Naive B cell (primary cell): Measurements from ENCODE around the gene PHF3. TPM values are rescaled to one million over a fixed set of nuclear protein-coding genes. Genes with fewer than 3 reads are reported as not detected.
"Not testable (repeated sequence)": the region's sequence is repeated elsewhere in the genome, so short reads cannot be mapped to it uniquely, and the experiment has no call there.

ENCODE experiments used
- ATAC-seq, 2 donors: fragments of 150-1000 bp; cut with Tn5 transposase; 2 replicates each; pipeline ENCODE4 v1.10.0; 2021; ENCODE audit warnings: low read depth in 2 of 2, mild to moderate bottlenecking in 2 of 2, moderate library complexity in 2 of 2
- DNase-seq: peaks from one replicate; pipeline ENCODE4 v3.0.0; 2022
- H3K27ac Mint-ChIP-seq, 6 donors: one replicate each; pipeline ENCODE4 v1.8.0; 2020 to 2022; ENCODE audit warnings: mild to moderate bottlenecking in 6 of 6, mixed read lengths in 6 of 6, moderate library complexity in 5 of 6, inconsistent platforms in 2 of 6
- H3K27me3 Mint-ChIP-seq, 3 donors: one replicate each; pipeline ENCODE4 v1.8.0; 2021 to 2022; ENCODE audit warnings: mixed read lengths in 3 of 3, mild to moderate bottlenecking in 1 of 3
- H3K36me3 Mint-ChIP-seq, 2 donors: one replicate each; pipeline ENCODE4 v1.8.0; 2020 to 2022; ENCODE audit warnings: mixed read lengths in 2 of 2, inconsistent platforms in 1 of 2, mild to moderate bottlenecking in 1 of 2
- H3K4me1 Mint-ChIP-seq, 3 donors: one replicate each; pipeline ENCODE4 v1.8.0; 2020 to 2022; ENCODE audit warnings: mixed read lengths in 3 of 3, inconsistent platforms in 1 of 3, mild to moderate bottlenecking in 1 of 3, moderate library complexity in 1 of 3
- H3K4me3 Mint-ChIP-seq, 8 donors: one replicate each; pipeline ENCODE4 v1.8.0; 2020 to 2022; ENCODE audit warnings: mild to moderate bottlenecking in 8 of 8, mixed read lengths in 8 of 8, moderate library complexity in 8 of 8, inconsistent platforms in 2 of 8
- H3K9me3 Mint-ChIP-seq, 7 donors: one replicate each; pipeline ENCODE4 v1.8.0; 2020 to 2022; ENCODE audit warnings: mixed read lengths in 7 of 7, mild to moderate bottlenecking in 5 of 7, inconsistent platforms in 2 of 7, moderate library complexity in 1 of 7
- polyA plus RNA-seq, 6 donors: library from polyadenylated mRNA; unstranded; fragments of 300-500 nt; fragmentation: Illumina TruSeq; gene quantifications; one replicate each; pipeline ENCODE4 v1.2.3, GENCODE V29; 2021; ENCODE audit warnings: low read depth in 6 of 6

PHF3 gene
- polyA plus RNA-seq, 6 donors from 2014 or later: 4.8 to 54.3 (median 31.4) TPM

GRCh38 chr6:63739094-63739687, 103.6 kb downstream of the PHF3 start:
- Mint-ChIP-seq H3K9me3 (peaks cover 0 to 13% (median 7%) of the 10 kb centered on the region in 7 donors), H3K4me3 (no peak overlapping the region), H3K36me3 (peaks cover 0 to 6% of the 10 kb centered on the region in 2 donors), H3K27me3 (no peaks in the 10 kb centered on the region), H3K4me1 (peaks cover 0 to 4% (median 0%) of the 10 kb centered on the region in 3 donors), H3K27ac (no peak overlapping the region)
- ATAC-seq (no peak), DNase-seq (no peak)

GRCh38 chr6:63740709-63741108, 105.1 kb downstream of the PHF3 start:
- no peak for ATAC-seq
- Mint-ChIP-seq H3K4me1 (peaks cover 0 to 4% (median 0%) of the 10 kb centered on the region in 3 donors), H3K36me3 (peaks cover 0 to 6% of the 10 kb centered on the region in 2 donors), H3K9me3 (peaks cover 0 to 13% (median 7%) of the 10 kb centered on the region in 7 donors), H3K27me3 (no peaks in the 10 kb centered on the region), H3K4me3 (no peak overlapping the region), H3K27ac (no peak overlapping the region)
- DNase-seq: no peak

GRCh38 chr6:63742060-63742459, 106.5 kb downstream of the PHF3 start:
- no peak for ATAC-seq
- DNase-seq: no peak
- H3K4me3 Mint-ChIP-seq: no peak overlapping the region
- peaks cover 0 to 11% of the 10 kb centered on the region in 2 donors for H3K36me3 Mint-ChIP-seq
- no peak overlapping the region for H3K27ac Mint-ChIP-seq
- peaks cover 0 to 13% (median 8%) of the 10 kb centered on the region in 7 donors for H3K9me3 Mint-ChIP-seq
- H3K4me1 Mint-ChIP-seq: peaks cover 0 to 4% (median 0%) of the 10 kb centered on the region in 3 donors
- peaks cover 4 to 8% (median 7%) of the 10 kb centered on the region in 3 donors for H3K27me3 Mint-ChIP-seq

GRCh38 chr6:63743691-63744090, 108.1 kb downstream of the PHF3 start:
- Mint-ChIP-seq H3K4me3 (no peak overlapping the region), H3K36me3 (peaks cover 0 to 24% of the 10 kb centered on the region in 2 donors), H3K4me1 (peaks cover 0 to 4% (median 0%) of the 10 kb centered on the region in 3 donors), H3K27me3 (peaks cover 9 to 24% (median 22%) of the 10 kb centered on the region in 3 donors), H3K27ac (no peak overlapping the region), H3K9me3 (peaks cover 0 to 11% (median 9%) of the 10 kb centered on the region in 7 donors)
- ATAC-seq (no peak), DNase-seq (no peak)

GRCh38 chr6:63744810-63745209, 109.2 kb downstream of the PHF3 start:
- Mint-ChIP-seq H3K9me3 (peaks cover 4 to 6% (median 4%) of the 10 kb centered on the region in 7 donors), H3K4me1 (peaks cover 0 to 4% (median 0%) of the 10 kb centered on the region in 3 donors), H3K27ac (peak overlapping the region in 1 of 6 donors; percentile 31), H3K27me3 (peaks cover 15 to 33% (median 31%) of the 10 kb centered on the region in 3 donors), H3K36me3 (peaks cover 0 to 34% of the 10 kb centered on the region in 2 donors), H3K4me3 (no peak overlapping the region)
- ATAC-seq (no peak), DNase-seq (no peak)

- Mint-ChIP-seq H3K9me3 (peaks cover 0 to 6% (median 3%) of the 10 kb centered on the region in 7 donors), H3K36me3 (peaks cover 0 to 37% of the 10 kb centered on the region in 2 donors), H3K4me3 (no peak overlapping the region), H3K27ac (no peak overlapping the region), H3K27me3 (peaks cover 15 to 36% (median 31%) of the 10 kb centered on the region in 3 donors), H3K4me1 (no peaks in the 10 kb centered on the region)
- ATAC-seq (no peak), DNase-seq (no peak)
Measured at GRCh38 chr6:63745784-63746183, 110.2 kb downstream of the PHF3 start.

- H3K9me3 Mint-ChIP-seq: peaks cover 0 to 11% (median 7%) of the 10 kb centered on the region in 7 donors
- H3K27me3 Mint-ChIP-seq: peaks cover 15 to 36% (median 31%) of the 10 kb centered on the region in 3 donors
- H3K27ac Mint-ChIP-seq: no peak overlapping the region
- no peak overlapping the region for H3K4me3 Mint-ChIP-seq
- H3K4me1 Mint-ChIP-seq: no peaks in the 10 kb centered on the region
- DNase-seq: no peak
- no peak for ATAC-seq
- H3K36me3 Mint-ChIP-seq: peaks cover 0 to 37% of the 10 kb centered on the region in 2 donors
Measured at GRCh38 chr6:63750400-63750799, 114.8 kb downstream of the PHF3 start.

- not testable (repeated sequence) for ATAC-seq, H3K27ac Mint-ChIP-seq, H3K4me3 Mint-ChIP-seq, H3K27me3 Mint-ChIP-seq, DNase-seq, H3K4me1 Mint-ChIP-seq
- Mint-ChIP-seq H3K9me3 (peaks cover 0 to 25% (median 23%) of the 10 kb centered on the region in 7 donors), H3K36me3 (peaks cover 10 to 17% of the 10 kb centered on the region in 2 donors)
Measured at GRCh38 chr6:63757275-63757674, 121.7 kb downstream of the PHF3 start.

- ATAC-seq (no peak), DNase-seq (no peak)
- peaks cover 10 to 17% of the 10 kb centered on the region in 2 donors for H3K36me3 Mint-ChIP-seq
- peaks cover 0 to 25% (median 23%) of the 10 kb centered on the region in 7 donors for H3K9me3 Mint-ChIP-seq
- H3K4me1 Mint-ChIP-seq: no peaks in the 10 kb centered on the region
- no peaks in the 10 kb centered on the region for H3K27me3 Mint-ChIP-seq
- H3K4me3 Mint-ChIP-seq: no peak overlapping the region
- H3K27ac Mint-ChIP-seq: no peak overlapping the region
Measured at GRCh38 chr6:63757826-63758225, 122.2 kb downstream of the PHF3 start.

GRCh38 chr6:63759605-63760105, 124.1 kb downstream of the PHF3 start:
- Mint-ChIP-seq H3K4me3 (no peak overlapping the region), H3K9me3 (peaks cover 0 to 24% (median 19%) of the 10 kb centered on the region in 7 donors), H3K27me3 (no peaks in the 10 kb centered on the region), H3K4me1 (no peaks in the 10 kb centered on the region), H3K27ac (no peak overlapping the region), H3K36me3 (peaks cover 10 to 17% of the 10 kb centered on the region in 2 donors)
- ATAC-seq: no peak
- no peak for DNase-seq

GRCh38 chr6:63760199-63760598, 124.6 kb downstream of the PHF3 start:
- Mint-ChIP-seq H3K36me3 (peaks cover 10 to 17% of the 10 kb centered on the region in 2 donors), H3K4me1 (no peaks in the 10 kb centered on the region), H3K27ac (no peak overlapping the region), H3K4me3 (no peak overlapping the region), H3K9me3 (peaks cover 0 to 23% (median 18%) of the 10 kb centered on the region in 7 donors), H3K27me3 (no peaks in the 10 kb centered on the region)
- ATAC-seq (no peak), DNase-seq (no peak)

- H3K4me3 Mint-ChIP-seq: no peak overlapping the region
- DNase-seq: peak; percentile 32
- H3K9me3 Mint-ChIP-seq: peaks cover 0 to 14% (median 2%) of the 10 kb centered on the region in 7 donors
- H3K27ac Mint-ChIP-seq: no peak overlapping the region
- H3K36me3 Mint-ChIP-seq: no peaks in the 10 kb centered on the region
- H3K4me1 Mint-ChIP-seq: no peaks in the 10 kb centered on the region
- no peak for ATAC-seq
- H3K27me3 Mint-ChIP-seq: peaks cover 0 to 11% (median 5%) of the 10 kb centered on the region in 3 donors
Measured at GRCh38 chr6:63764318-63764916, 128.8 kb downstream of the PHF3 start.
